Tibial nerve (tissue), 4 donors: ENCODE measurements around the gene MANSC1. TPM values are rescaled to one million over a fixed set of nuclear protein-coding genes. Genes with fewer than 3 reads are reported as not detected.
A peak's percentile ranks its signal among the peaks of the same experiment; 100 is the strongest.
"Not testable (repeated sequence)": the region's sequence is repeated elsewhere in the genome, so short reads cannot be mapped to it uniquely, and the experiment has no call there.

Source experiments
- DNase-seq, 2 donors: peaks; one replicate each; pipeline ENCODE4 v3.0.0-alpha.2; 2019; ENCODE audit warnings: low spot score in 2 of 2
- H3K27ac ChIP-seq, 4 donors: fragments of 200-600 bp; sonication (generic) in 3 of 4; one replicate each; pipeline ENCODE4 v1.5.1; 2017 to 2019; ENCODE audit warnings: mild to moderate bottlenecking in 1 of 4
- H3K27me3 ChIP-seq, 2 donors: fragments of 200-600 bp; sonication (generic) in 1 of 2; one replicate each; pipeline versions ENCODE4 v1.5.1 to v1.6.0; 2017 to 2019
- H3K36me3 ChIP-seq, 3 donors: fragments of 200-600 bp; sonication (generic); one replicate each; pipeline ENCODE4 v1.5.1; 2018 to 2019
- H3K4me1 ChIP-seq, 4 donors: fragments of 200-600 bp; sonication (generic) in 3 of 4; one replicate each; pipeline ENCODE4 v1.5.1; 2017 to 2019
- H3K4me3 ChIP-seq, 4 donors: fragments of 200-600 bp; sonication (generic) in 3 of 4; one replicate each; pipeline ENCODE4 v1.5.1; 2017 to 2019; ENCODE audit warnings: mild to moderate bottlenecking in 1 of 4, moderate library complexity in 1 of 4
- H3K9me3 ChIP-seq, 4 donors: fragments of 200-600 bp; sonication (generic) in 3 of 4; one replicate each; pipeline ENCODE4 v1.5.1; 2017 to 2019
- EP300 ChIP-seq, 2 donors: sonication (generic); formaldehyde crosslinking; IDR thresholded peaks; one replicate each; pipeline ENCODE4 v1.6.1; 2017; ENCODE audit warnings: antibody characterized with exemption in 2 of 2, mild to moderate bottlenecking in 1 of 2
- POLR2A ChIP-seq, 2 donors: fragments of 450-650 bp; IDR thresholded peaks; one replicate each; pipeline ENCODE4 v1.6.1; 2017; ENCODE audit warnings: antibody characterized with exemption in 2 of 2, mild to moderate bottlenecking in 2 of 2, moderate library complexity in 2 of 2
- WGBS, 2 donors: methylation state at CpG; one replicate each; pipeline ENCODE4 v1.1.5; 2018; 5-methylcytosine and 5-hydroxymethylcytosine counted together
- total RNA-seq, 4 donors: library from RNA; depleted of rRNA; stranded (reverse); fragments of >200 nt; gene quantifications; one replicate each; pipeline ENCODE4 v1.1.0, GENCODE V29; 2016
- TF ChIP-seq, protein P1 (sequence below), 5 experiments: fragments of 200-600 bp in 3 of 5; fragments of 450-650 bp in 2 of 5; sonication (generic) in 3 of 5; IDR thresholded peaks; one replicate each; pipeline ENCODE4 v1.5.1; 2016 to 2019; ENCODE audit warnings: antibody characterized with exemption in 5 of 5, mild to moderate bottlenecking in 3 of 5, moderate library complexity in 2 of 5

MANSC1 gene
- total RNA-seq, 4 donors from 2014 or later: 7.9 to 11.6 (median 9.6) TPM

- 78 to 86% methylated on average over 9 of the region's 9 CpGs for WGBS, 2 donors
- Histone ChIP-seq H3K36me3 (no peaks in the 10 kb centered on the region), H3K27ac (no peak overlapping the region), H3K27me3 (no peaks in the 10 kb centered on the region), H3K4me3 (no peak overlapping the region), H3K9me3 (no peaks in the 10 kb centered on the region), H3K4me1 (peaks cover 0 to 15% (median 3%) of the 10 kb centered on the region in 4 donors)
- TF ChIP-seq POLR2A (IDR thresholded peaks at IDR 0.05) (no peak), EP300 (IDR thresholded peaks at IDR 0.05) (no peak)
- TF ChIP-seq, protein P1, sequence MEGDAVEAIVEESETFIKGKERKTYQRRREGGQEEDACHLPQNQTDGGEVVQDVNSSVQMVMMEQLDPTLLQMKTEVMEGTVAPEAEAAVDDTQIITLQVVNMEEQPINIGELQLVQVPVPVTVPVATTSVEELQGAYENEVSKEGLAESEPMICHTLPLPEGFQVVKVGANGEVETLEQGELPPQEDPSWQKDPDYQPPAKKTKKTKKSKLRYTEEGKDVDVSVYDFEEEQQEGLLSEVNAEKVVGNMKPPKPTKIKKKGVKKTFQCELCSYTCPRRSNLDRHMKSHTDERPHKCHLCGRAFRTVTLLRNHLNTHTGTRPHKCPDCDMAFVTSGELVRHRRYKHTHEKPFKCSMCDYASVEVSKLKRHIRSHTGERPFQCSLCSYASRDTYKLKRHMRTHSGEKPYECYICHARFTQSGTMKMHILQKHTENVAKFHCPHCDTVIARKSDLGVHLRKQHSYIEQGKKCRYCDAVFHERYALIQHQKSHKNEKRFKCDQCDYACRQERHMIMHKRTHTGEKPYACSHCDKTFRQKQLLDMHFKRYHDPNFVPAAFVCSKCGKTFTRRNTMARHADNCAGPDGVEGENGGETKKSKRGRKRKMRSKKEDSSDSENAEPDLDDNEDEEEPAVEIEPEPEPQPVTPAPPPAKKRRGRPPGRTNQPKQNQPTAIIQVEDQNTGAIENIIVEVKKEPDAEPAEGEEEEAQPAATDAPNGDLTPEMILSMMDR (IDR thresholded peaks at IDR 0.05): no peak
- no peak for DNase-seq
These were observed 26.5 kb downstream of the MANSC1 start for GRCh38 chr12:12323591-12323990.

GRCh38 chr12:12323118-12323517 lies 26.9 kb downstream of the MANSC1 start:
- WGBS, 2 donors: 78 to 81% methylated on average over 4 of the region's 4 CpGs
- no peak for TF ChIP-seq EP300 (IDR thresholded peaks at IDR 0.05)
- TF ChIP-seq, protein P1 (IDR thresholded peaks at IDR 0.05): no peak
- Histone ChIP-seq H3K27ac (no peak overlapping the region), H3K4me1 (peaks cover 0 to 15% (median 3%) of the 10 kb centered on the region in 4 donors), H3K27me3 (no peaks in the 10 kb centered on the region), H3K4me3 (no peak overlapping the region), H3K36me3 (no peaks in the 10 kb centered on the region), H3K9me3 (no peaks in the 10 kb centered on the region)
- no peak for DNase-seq

DNA sequence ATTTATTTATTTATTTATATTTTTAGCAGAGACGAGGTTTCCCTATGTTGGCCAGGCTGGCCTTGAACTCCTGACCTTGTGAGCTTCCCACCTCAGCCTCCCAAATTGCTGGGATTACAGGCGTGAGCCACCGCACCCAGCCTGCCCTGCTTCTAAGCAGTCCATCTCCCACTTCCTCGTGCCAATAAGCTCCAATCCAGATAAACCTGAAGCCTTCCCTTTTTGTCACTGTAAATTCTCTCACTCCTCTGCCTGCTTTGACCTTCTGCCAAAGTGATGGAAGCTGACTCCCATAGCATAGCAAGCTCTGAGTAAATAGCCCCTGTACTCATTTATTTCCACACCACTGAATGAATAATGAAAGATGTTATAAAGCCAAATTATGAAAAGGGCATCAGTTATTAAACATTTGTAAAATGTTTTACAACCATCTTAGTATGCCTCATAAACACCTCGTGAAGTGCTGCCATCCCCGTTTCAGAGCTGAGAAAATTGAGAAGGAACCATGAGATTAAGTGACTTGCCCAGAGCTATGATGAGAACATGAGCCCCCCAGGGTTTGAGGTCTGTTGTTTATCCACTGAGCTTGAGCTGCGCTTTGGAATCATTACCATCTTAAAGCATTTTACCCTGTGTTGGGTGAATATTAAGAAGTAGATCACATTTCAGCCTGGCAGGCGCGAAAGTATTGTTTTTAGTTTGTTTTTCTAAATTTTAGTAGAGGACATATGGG lies 30.4 kb downstream of the MANSC1 start:
- Histone ChIP-seq H3K27me3 (no peaks in the 10 kb centered on the region), H3K4me1 (peaks cover 0 to 5% (median 0%) of the 10 kb centered on the region in 4 donors), H3K36me3 (no peaks in the 10 kb centered on the region), H3K9me3 (no peaks in the 10 kb centered on the region), H3K27ac (peak overlapping the region in 3 of 4 donors; percentile 45 to 69 (median 66)), H3K4me3 (peak overlapping the region in 1 of 4 donors; percentile 28)
- DNase-seq: peak in 1 of 2 donors; percentile 33
- no peak for TF ChIP-seq POLR2A (IDR thresholded peaks at IDR 0.05)
- no peak for TF ChIP-seq EP300 (IDR thresholded peaks at IDR 0.05)
- TF ChIP-seq, protein P1 (IDR thresholded peaks at IDR 0.05): no peak
- WGBS, 2 donors: 52% methylated on average over 9 of the region's 9 CpGs

GRCh38 chr12:12315838-12316237 lies 34.2 kb downstream of the MANSC1 start:
- H3K36me3 ChIP-seq: no peaks in the 10 kb centered on the region
- peaks cover 0 to 4% (median 0%) of the 10 kb centered on the region in 4 donors for H3K4me1 ChIP-seq
- H3K9me3 ChIP-seq: no peaks in the 10 kb centered on the region
- H3K27ac ChIP-seq: no peak overlapping the region
- no peak for DNase-seq
- H3K4me3 ChIP-seq: no peak overlapping the region
- TF ChIP-seq, protein P1 (IDR thresholded peaks at IDR 0.05): no peak
- TF ChIP-seq EP300 (IDR thresholded peaks at IDR 0.05) (no peak), POLR2A (IDR thresholded peaks at IDR 0.05) (no peak)
- H3K27me3 ChIP-seq: no peaks in the 10 kb centered on the region

DNA sequence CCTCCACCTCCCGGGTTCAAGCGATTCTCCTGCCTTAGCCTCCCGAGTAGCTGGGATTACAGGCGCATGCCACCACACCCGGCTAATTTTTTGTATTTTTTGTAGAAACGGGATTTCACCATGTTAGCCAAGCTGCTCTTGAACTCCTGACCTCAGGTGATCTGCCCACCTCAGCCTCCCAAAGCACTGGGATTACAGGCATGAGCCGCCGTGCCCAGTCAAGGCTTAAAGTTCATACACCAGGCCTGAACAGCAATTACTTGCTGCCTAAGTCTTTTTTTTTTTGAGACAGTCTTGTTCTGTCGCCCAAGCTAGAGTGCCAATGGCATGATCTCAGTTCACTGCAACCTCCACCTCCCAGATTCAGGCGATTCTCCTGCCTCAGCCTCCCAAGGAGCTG lies 39.3 kb downstream of the MANSC1 start:
- H3K36me3 ChIP-seq, DNase-seq, H3K4me1 ChIP-seq, H3K27me3 ChIP-seq, H3K9me3 ChIP-seq, H3K4me3 ChIP-seq, H3K27ac ChIP-seq: not testable (repeated sequence)
- WGBS, 2 donors: 80 to 85% methylated on average over 10 of the region's 10 CpGs
